Suppressor macrophage treated with lipopolysaccharide for 1 hour (primary cell): Measurements from ENCODE around the gene FMNL1.
"Not testable (repeated sequence)": the region's sequence is repeated elsewhere in the genome, so short reads cannot be mapped to it uniquely, and the experiment has no call there.

Experiments used
- DNase-seq, 3 donors: peaks; one replicate each; pipeline ENCODE4 v3.0.0-alpha.2; 2020 to 2022

FMNL1 gene

DNA sequence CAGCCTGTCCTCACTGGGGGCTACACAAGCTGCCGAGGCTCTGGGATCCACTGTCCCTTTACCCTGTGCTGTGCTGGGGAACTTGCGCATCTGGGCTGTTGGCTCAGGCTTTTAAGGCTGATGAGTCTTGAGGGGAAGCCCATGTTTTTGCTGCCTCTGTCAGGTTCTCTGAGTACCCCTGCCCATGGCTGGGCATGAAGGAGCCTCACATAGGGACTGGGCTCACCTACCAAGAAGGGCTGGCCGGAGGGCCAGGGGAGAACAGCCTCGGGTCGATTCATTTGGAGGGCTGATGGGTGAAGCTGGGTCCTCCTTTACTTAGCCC, 14.6 kb downstream of the FMNL1 start:
- no peak for DNase-seq

DNA sequence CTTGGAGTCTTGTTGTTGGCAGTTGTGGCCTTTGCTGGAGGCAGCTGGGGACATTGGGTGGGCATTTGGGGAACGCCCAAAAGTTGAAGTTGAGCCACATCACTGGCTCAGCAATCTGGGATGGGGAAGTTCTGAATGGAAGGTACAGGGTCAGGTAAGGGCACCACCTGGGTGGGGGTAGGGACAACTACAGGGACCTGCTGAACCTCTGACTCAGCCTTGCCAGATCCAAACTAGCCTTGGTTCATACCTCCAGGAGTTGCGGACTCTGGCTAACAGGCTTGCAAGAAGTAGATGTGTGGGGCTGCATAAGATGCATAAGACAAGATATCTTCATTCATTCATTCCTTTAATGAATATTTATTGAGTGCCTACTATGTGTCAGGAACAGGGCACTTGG, 16.0 kb downstream of the FMNL1 start:
- no peak for DNase-seq

DNA sequence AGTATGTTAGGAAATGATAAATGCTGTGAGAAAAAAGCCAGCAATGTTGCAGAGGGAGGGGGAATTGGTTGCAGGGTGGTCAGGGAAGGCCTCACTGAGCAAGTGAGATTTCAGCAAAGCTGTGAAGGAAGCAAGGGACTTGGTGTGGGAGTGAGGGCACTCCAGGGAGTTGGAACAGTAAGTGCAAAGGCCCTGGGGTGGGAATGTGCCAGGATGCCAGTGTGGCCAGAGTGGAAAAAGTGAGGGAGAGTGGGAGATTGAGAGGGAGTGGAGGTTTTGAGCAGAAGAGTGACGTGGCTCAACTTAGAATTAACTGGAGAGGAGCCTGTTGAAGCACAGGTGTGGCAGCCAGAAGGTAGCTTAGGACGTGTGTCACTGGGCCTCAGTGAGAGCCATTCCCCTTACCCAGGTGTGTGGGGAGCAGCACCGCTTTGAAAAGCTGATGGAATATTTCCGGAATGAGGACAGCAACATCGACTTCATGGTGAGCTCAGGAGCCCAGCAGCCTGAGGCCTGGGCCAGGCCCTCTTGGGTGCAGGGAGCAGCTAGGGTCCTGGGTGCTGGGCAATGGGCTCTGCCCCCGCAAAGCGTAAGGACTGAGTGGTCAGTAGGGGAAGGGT, 16.6 kb downstream of the FMNL1 start:
- DNase-seq, result no peak

DNA sequence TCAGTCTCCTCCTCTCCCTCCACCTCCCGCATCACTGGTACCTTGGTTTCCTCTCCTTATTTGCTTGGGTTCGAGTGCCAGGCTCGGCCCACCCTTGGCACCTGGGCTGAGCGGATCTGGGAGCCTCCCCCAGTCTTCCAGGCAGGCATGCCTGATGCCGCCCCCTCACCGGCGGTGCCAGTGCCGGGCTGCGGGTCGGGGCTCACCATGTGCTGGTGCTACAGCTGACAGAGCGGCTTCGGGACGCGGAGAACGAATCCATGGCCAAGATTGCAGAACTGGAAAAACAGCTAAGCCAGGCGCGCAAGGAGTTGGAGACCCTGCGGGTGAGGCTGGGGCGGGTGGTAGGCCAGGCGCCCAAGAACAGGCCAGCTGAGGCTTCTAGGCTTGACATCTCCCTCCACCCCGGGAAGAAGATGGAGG, 19.2 kb downstream of the FMNL1 start:
- DNase-seq, result no peak

DNA sequence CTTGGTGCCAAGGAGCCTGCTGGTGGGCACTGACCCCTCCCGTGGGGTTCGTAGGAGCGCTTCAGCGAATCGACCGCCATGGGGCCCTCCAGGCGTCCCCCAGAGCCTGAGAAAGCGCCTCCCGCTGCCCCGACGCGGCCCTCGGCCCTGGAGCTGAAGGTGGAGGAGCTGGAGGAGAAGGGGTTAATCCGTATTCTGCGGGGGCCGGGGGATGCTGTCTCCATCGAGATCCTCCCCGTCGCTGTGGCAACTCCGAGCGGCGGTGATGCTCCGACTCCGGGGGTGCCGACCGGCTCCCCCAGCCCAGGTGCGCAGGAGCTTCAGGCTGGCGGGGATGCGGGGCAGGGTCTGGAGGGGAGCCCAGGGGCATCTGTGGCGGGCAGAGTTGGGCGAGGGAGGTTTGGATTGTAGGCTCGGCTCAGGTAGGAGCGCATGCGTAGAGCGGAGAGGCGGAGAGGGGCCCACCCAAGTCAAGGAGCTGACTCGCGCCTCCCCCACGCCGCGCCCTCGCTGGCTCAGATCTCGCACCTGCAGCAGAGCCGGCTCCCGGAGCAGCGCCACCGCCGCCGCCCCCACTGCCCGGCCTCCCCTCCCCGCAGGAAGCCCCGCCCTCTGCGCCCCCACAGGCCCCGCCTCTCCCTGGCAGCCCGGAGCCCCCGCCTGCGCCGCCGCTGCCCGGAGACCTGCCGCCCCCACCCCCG, 19.8 kb downstream of the FMNL1 start:
- DNase-seq, result no peak

DNA sequence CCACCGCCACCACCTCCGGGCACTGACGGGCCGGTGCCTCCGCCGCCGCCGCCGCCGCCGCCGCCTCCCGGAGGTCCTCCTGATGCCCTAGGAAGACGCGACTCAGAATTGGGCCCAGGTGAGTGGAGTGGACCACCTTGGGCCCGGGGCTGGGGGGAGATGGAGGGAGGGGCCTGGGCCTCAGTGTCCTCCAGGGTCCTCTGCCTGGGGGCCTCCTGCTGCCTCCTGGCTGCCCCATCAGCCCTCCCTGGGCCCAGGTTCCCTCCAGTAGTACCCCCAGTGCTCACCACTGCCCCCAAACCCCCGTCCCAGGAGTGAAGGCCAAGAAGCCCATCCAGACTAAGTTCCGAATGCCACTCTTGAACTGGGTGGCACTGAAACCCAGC, 20.3 kb downstream of the FMNL1 start:
- no peak for DNase-seq

DNA sequence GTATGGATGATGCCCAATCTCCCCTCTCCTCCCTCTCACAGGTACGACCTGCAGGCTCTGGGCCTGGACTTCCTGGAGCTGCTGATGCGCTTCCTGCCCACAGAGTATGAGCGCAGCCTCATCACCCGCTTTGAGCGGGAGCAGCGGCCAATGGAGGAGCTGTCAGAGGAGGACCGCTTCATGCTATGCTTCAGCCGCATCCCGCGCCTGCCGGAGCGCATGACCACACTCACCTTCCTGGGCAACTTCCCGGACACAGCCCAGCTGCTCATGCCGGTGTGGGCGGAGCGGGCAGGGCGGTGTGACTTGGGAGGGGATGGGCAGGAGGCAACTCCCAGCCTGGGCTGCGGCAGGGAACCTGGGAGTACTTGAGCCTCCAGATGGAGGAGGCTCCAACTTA, 22.1 kb downstream of the FMNL1 start:
- DNase-seq, result no peak

DNA sequence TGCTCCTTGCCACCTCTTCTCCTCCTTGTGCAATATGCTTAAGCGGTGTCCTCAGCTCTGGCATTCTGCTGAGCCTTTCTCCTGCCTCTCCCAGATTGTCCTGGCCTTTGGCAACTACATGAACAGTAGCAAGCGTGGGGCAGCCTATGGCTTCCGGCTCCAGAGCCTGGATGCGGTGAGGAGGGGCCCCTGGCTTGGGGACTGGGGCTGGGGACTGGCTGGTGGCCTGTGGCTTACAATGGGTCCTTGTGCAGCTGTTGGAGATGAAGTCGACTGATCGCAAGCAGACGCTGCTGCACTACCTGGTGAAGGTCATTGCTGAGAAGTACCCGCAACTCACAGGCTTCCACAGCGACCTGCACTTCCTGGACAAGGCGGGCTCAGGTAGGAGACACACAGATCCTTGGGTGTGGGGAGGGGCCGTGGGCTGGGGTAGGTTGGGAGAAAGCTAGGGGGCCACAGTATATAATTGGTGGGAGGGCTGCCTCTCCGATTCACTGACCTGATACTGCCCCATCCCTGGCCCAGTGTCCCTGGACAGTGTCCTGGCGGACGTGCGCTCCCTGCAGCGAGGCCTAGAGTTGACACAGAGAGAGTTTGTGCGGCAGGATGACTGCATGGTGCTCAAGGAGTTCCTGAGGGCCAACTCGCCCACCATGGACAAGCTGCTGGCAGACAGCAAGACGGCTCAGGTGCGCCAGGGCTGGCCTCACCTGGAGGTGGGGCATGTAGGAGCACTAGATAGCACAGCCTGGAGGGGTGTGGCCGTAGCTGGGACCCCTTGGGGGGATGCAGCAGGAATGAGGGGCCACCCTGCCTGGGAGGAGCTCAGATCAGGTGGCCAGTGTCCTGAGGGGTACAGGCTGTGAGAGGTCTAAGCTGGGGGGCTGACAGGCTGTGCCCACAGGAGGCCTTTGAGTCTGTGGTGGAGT, 23.3 kb downstream of the FMNL1 start:
- no peak for DNase-seq

DNA sequence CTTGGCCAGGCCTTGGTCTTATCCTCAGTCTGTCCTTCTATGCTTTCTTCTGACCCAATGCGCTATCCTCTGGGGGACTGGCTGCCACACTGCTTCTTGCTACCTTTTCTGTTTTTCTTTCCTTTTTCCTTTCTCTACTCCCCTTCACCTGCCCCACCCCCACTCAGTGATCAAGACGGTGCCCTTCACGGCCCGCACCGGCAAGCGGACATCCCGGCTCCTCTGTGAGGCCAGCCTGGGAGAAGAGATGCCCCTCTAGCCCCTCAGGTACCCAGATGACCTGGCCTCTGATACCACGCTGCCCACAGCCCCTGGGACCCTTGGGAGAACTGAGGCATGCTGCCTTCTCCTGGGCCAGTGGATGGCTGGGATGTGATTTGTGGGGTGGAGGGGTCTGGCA, 24.7 kb downstream of the FMNL1 start:
- no peak for DNase-seq

DNA sequence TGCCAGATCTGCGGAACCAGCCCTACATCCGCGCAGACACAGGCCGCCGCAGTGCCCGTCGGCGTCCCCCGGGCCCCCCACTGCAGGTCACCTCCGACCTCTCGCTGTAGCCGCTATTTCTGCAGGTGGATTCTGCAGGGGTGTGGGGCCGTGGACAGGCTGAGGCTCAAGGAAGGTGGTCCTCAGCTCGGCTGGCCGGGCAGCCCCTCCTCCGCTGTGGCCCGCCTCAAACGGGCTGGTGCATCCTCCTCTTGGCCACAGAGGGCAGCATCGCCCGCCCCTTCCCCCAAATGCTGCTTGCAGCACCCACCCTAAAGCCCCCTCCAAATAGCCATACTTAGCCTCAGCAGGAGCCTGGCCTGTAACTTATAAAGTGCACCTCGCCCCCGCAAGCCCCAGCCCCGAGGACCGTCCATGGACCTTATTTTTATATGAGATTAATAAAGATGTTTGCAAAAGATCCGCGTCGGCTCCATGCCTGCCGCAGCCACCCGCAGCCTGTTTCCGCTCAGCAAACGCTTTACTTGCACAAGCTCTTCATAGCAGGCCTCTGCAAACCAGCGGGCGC, 25.3 kb downstream of the FMNL1 start:
- no peak for DNase-seq

DNA sequence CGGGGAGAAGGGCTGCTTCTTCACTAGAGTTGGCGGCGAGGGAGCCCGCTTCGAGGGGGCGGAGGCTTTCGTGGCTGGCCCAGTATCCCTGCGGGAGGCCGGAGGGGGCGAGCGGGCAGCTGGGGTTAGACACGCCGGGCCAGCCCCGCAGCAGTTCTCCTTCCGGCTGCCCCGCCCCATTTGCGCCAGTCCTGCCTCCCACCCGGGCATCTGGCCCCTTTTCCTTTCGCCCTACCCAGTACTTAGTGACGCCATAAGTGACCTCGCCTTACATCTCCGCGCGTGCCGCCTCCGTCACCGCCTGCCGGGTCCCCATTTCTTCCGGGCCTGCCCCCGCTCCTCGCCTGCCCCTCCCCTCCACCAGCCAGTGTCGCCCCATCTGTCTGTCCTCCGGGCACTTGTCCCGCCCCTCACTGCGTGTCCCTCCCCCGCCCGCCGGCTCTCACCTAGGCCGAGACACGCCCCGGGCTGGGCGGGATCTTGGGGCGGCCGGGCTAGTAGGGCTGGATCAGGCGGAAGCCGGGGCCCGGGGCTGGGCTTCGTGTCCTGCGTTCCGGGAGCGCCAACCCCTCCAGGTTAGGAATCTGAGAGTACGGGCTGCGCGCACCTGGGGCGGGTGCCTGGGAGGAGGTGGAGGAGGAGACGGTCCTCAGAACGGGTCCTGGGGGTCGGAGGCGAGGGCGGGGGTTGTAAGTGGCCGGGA, 25.9 kb downstream of the FMNL1 start:
- peak; percentile 81 to 91 (median 90) for DNase-seq

DNA sequence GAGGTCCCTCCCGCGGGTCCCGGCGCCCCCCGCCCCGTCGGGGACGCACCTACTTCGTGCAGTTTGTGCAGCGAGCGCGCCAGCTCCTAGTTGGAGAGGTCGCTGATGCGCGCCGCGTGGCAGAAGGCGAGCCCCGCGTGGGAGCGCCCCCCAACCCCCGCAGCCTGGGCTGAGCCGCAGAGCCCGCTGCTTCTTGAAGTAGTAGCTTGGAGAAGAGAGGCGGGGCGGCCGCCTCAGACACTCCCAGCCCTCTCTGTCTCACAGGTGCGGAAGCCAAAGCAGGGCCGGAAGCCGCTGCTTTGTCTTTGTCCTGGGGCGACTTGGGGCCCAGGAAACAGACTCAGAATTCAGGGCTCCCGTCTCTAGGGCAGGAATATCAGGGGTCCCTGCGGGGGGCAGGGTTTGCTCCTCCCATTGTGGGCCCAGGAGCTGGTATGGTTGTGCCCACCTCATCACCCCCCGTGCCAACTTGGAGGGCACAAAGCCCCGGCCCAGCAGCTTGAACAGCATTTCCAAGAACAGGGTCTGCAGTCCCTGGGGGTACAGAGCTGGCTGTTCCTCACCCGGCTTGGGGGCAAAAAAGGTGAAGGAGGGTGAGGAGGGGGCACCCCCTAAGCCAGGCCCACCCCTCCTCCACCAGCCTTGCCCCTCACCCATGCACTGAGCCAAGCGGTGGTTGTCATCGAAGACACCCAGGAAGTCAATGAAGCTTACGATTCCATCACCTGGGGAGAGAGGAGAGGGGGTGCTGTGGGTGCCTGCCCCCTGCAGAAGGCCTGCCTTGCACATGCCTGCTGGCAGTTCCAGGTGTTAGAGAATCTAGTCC, 26.7 kb downstream of the FMNL1 start:
- DNase-seq, result no peak

DNA sequence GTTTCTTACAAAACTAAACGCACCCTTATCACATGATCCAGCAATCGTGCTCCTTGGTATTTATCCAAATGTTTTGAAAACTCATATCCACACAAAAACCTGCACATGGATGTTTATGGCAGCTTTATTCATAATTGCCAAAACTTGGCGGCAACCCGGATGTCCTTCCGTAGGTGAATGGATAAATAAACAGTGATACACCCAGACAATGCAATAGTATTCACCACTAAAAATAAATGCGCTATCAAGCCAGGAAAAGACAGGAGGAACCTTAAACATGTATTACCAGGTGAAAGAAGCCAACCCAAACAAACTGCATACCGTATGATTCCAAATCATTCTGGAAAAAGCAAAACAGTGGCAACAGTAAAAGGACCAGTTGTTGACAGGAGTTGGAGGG, 30.2 kb downstream of the FMNL1 start:
- DNase-seq, result no peak

DNA sequence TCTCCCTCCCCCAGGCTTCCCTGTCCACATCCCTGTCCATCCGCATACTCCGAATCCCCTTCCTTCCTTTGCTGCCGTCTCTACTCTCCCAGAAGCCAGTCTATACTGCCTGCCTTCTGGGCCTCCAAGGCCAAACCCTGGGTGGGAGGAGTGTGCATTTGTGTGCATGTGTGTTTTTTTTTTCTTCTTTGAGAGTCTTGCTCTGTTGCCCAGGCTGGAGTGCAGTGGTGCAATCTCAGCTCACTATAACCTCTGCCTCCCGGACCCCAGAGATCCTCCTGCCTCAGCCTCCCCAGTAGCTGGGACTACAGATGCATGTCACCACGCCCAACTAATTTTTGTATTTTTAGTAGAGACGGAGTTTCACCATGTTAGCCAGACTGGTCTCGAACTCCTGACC, 31.6 kb downstream of the FMNL1 start:
- DNase-seq, result not testable (repeated sequence)

DNA sequence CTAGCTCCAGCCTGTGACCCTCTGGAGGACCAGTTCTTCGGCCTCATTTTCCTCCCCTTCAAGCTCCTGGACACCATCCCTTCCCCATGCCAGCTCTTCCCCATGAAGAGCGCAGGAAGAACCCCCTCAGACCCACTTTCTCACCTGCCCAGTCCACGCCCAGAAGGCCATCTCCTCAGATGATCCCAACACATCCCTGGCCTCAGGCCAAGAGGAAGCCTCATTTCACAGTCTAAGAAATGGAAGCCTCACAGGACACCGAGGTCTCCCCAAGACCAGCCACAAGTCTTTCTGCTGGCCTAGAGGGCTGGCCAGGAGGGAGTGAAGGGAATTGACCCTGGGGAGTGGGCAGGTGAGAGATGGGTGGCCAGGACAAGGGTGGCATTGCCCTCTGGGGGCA, 32.2 kb downstream of the FMNL1 start:
- no peak for DNase-seq

DNA sequence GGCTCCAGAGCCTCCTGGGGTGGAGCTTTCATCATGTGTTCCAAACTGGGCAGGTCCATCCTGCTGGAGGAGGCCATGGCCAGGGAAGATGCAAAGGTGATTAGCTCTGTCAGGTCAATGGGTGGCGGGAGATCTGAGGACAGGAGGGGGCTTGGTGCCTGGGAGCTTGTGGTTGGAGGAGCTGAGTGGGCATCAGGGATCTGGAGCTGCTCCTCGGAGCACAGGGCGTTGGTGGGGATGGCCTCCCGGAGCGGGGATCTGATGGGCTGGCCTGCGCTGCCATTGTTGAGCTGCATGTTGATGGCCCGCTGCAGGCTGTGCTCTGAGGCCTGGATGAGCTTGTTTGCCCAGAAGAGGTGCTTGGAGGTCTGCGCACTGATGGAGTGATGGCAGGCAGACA, 33.7 kb downstream of the FMNL1 start:
- no peak for DNase-seq

DNA sequence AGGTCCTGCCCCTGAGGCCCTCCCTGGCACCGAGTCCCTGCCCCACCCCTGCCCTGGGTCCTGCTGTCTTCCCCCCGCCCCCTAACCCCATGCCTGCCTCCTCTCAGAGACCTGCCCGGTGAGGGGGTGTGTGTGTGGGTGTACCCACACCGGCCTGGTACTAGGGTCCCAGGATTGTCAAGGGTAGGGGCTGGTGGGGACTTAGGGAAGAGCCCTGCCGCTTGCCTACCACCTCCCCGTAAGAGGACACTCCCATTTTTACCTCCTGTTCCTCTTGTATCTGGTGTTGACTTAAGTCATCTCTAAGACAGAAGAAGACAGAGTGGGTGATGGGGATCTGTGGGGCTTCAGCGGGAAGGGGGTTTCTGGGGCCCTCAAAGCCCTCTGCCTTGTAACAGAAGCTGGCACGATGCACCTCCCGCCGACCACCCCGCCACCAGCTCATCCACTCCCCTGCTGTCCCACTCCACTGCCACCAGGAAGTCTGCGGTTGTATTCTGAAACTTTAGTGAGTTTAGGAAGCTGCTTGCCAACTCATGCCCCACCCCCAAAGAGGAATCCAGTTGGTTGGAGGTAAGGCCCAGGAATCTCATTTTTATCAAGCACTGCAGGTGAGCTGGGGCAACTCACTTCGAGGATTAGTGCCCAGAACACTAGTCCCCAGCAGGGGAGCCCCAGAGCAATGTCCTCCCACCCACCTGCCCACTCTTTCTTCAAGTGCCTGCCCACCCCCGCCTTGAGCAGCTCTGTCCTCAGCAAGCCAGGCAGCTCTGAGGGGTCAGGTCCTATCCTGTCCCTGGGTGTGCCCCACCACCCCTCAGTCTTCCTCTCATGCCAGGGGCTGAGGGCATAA, 34.7 kb downstream of the FMNL1 start:
- peak in 2 of 3 donors; percentile 27 to 28 for DNase-seq

DNA sequence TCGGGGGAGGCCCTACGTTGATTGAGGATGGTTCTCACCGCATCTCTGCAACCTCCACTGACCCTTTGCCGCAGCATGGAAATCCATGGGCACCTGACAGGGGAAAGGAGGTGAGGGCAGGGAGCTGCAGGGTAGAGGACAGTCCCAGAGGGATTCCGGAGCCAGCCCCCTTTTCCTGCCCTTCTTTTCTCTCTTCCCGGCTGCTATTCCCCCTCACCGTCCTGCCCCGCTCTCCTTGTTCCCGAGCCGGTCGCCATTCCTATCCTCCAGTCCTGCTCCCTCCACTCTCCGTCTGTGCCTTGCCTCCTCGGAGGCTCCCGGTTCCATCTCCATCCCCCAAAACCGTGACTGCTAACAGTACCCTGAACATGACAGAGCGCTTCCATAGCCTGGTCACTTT, 35.4 kb downstream of the FMNL1 start:
- no peak for DNase-seq

DNA sequence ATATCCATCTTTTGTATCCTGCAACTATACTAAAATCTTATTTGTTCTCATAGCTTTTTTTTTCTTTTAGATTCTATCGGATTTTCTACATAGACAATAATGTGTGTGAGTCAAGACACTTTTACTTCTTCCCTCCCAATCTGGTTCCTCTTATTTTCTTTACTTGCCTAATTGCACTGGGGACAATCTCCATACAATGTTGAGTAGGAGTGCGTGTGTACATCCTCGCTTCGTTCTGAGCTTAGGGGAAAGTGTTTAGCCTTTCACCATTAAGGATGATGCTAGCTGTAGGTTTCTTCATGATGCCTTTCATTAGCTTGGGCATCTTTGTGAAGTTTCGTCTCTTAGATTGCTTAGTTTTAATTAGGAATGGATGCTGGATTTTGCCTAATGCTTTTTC, 37.3 kb downstream of the FMNL1 start:
- peak; percentile 72 to 81 (median 74) for DNase-seq

DNA sequence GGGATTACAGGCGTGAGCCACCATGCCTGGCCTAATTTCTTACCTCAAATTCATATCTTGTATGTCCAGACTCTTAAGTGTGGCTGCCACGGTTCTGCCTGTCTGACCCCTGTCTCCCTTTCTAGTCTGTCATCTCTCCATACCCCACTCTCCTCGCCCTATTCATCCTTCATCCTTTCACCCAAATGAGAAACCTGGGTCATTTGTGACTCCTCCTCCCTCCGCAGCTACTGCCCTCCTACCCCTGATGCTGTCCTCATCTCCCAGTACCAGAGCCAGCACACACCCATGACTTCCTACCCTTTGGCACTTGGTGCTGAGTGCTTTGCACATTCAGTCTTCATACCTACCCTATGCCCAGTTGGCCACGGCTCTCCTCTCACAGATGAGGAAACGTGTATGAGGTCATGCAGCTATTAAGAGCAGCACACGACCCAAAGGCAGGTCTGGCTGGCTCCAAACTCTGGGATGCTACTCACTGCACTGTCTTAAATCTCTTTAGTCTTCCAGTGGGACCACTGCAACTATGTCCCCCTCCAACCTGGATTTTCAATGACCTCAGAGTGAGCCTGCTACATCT, 38.6 kb downstream of the FMNL1 start:
- DNase-seq, result no peak
